ENCODE data around the gene CBLC.
A peak's percentile ranks its signal among the peaks of the same experiment; 100 is the strongest.

DNA sequence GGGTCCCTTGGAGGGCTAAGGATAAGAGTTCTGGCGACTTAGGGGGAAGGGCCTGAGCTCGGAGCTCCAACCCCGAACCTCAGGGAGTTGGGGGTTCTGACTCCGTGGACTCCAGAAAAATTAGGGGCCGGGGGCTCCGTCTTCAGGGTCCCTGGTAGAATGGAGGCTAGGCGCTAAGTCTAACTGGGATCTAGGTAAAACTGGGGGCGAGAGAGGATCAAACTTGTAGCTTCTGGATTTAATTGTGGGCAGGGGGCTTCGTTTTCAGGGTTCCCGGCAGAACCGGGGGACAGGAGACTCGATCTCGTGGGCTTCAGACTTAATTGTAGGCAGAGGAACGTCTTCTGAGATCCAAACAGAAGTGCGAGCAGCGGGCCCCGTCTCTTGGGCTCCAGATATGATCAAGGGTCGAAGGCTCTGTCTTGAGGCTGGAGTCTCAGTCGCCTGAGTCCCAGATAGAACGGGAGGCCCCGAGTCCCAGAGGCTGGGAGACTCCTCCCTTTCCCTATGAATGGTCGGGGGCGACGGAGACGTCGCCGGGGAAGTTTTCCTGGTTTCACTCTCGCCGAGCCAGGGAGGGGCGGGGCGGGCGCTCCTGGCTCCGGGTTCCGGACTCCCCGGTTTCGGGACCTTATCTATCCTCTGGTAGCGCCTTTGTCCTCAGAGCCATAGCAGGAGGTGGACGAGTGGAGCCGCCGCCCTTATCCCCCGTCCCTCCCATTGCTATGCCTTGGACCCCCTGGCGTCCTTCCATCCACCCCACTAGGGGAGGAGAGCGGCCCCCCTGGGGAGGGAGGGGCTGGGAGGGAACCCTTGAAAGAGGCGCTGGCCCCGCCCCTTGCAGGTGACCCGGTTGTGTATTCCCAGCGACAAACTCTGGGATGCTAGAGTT, 69.7 kb downstream of the CBLC start:
- TF ChIP-seq SETDB1 (IDR thresholded peaks at IDR 0.05; ENCODE audit: insufficient read length, low read length): no peak
- TF ChIP-seq, protein P1, sequence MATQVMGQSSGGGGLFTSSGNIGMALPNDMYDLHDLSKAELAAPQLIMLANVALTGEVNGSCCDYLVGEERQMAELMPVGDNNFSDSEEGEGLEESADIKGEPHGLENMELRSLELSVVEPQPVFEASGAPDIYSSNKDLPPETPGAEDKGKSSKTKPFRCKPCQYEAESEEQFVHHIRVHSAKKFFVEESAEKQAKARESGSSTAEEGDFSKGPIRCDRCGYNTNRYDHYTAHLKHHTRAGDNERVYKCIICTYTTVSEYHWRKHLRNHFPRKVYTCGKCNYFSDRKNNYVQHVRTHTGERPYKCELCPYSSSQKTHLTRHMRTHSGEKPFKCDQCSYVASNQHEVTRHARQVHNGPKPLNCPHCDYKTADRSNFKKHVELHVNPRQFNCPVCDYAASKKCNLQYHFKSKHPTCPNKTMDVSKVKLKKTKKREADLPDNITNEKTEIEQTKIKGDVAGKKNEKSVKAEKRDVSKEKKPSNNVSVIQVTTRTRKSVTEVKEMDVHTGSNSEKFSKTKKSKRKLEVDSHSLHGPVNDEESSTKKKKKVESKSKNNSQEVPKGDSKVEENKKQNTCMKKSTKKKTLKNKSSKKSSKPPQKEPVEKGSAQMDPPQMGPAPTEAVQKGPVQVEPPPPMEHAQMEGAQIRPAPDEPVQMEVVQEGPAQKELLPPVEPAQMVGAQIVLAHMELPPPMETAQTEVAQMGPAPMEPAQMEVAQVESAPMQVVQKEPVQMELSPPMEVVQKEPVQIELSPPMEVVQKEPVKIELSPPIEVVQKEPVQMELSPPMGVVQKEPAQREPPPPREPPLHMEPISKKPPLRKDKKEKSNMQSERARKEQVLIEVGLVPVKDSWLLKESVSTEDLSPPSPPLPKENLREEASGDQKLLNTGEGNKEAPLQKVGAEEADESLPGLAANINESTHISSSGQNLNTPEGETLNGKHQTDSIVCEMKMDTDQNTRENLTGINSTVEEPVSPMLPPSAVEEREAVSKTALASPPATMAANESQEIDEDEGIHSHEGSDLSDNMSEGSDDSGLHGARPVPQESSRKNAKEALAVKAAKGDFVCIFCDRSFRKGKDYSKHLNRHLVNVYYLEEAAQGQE (tag by site-specific recombination; IDR thresholded peaks at IDR 0.05): no peak
- TF ChIP-seq, protein P2, sequence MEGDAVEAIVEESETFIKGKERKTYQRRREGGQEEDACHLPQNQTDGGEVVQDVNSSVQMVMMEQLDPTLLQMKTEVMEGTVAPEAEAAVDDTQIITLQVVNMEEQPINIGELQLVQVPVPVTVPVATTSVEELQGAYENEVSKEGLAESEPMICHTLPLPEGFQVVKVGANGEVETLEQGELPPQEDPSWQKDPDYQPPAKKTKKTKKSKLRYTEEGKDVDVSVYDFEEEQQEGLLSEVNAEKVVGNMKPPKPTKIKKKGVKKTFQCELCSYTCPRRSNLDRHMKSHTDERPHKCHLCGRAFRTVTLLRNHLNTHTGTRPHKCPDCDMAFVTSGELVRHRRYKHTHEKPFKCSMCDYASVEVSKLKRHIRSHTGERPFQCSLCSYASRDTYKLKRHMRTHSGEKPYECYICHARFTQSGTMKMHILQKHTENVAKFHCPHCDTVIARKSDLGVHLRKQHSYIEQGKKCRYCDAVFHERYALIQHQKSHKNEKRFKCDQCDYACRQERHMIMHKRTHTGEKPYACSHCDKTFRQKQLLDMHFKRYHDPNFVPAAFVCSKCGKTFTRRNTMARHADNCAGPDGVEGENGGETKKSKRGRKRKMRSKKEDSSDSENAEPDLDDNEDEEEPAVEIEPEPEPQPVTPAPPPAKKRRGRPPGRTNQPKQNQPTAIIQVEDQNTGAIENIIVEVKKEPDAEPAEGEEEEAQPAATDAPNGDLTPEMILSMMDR (tag by site-specific recombination; IDR thresholded peaks at IDR 0.05): no peak
- TF ChIP-seq ZFP3 (tag by site-specific recombination; IDR thresholded peaks at IDR 0.05; ENCODE audit: low read depth): no peak
- TF ChIP-seq, protein P3, sequence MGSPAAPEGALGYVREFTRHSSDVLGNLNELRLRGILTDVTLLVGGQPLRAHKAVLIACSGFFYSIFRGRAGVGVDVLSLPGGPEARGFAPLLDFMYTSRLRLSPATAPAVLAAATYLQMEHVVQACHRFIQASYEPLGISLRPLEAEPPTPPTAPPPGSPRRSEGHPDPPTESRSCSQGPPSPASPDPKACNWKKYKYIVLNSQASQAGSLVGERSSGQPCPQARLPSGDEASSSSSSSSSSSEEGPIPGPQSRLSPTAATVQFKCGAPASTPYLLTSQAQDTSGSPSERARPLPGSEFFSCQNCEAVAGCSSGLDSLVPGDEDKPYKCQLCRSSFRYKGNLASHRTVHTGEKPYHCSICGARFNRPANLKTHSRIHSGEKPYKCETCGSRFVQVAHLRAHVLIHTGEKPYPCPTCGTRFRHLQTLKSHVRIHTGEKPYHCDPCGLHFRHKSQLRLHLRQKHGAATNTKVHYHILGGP (tag by site-specific recombination; IDR thresholded peaks at IDR 0.05): no peak
- TF ChIP-seq KLF8 (tag by site-specific recombination; IDR thresholded peaks at IDR 0.05): peak; percentile 72
- no peak for TF ChIP-seq TCF7L2 (IDR thresholded peaks at IDR 0.05; ENCODE audit: borderline replicate concordance, low read depth, low read length)
- TF ChIP-seq SP2 (tag by site-specific recombination; IDR thresholded peaks at IDR 0.05): peak; percentile 75
- TF ChIP-seq, protein P4, sequence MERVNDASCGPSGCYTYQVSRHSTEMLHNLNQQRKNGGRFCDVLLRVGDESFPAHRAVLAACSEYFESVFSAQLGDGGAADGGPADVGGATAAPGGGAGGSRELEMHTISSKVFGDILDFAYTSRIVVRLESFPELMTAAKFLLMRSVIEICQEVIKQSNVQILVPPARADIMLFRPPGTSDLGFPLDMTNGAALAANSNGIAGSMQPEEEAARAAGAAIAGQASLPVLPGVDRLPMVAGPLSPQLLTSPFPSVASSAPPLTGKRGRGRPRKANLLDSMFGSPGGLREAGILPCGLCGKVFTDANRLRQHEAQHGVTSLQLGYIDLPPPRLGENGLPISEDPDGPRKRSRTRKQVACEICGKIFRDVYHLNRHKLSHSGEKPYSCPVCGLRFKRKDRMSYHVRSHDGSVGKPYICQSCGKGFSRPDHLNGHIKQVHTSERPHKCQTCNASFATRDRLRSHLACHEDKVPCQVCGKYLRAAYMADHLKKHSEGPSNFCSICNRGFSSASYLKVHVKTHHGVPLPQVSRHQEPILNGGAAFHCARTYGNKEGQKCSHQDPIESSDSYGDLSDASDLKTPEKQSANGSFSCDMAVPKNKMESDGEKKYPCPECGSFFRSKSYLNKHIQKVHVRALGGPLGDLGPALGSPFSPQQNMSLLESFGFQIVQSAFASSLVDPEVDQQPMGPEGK (tag by site-specific recombination; IDR thresholded peaks at IDR 0.05): peak; percentile 93
- TF ChIP-seq ZNF24 (tag by site-specific recombination; IDR thresholded peaks at IDR 0.05): 0 out of 2 replicates have a peak, but pooled peaks have one; percentile 12
- no peak for TF ChIP-seq ZNF529 (tag by site-specific recombination; IDR thresholded peaks at IDR 0.05; ENCODE audit: insufficient replicate concordance)
- no peak for TF ChIP-seq ZNF146 (tag by site-specific recombination; IDR thresholded peaks at IDR 0.05)
- TF ChIP-seq, protein P5, sequence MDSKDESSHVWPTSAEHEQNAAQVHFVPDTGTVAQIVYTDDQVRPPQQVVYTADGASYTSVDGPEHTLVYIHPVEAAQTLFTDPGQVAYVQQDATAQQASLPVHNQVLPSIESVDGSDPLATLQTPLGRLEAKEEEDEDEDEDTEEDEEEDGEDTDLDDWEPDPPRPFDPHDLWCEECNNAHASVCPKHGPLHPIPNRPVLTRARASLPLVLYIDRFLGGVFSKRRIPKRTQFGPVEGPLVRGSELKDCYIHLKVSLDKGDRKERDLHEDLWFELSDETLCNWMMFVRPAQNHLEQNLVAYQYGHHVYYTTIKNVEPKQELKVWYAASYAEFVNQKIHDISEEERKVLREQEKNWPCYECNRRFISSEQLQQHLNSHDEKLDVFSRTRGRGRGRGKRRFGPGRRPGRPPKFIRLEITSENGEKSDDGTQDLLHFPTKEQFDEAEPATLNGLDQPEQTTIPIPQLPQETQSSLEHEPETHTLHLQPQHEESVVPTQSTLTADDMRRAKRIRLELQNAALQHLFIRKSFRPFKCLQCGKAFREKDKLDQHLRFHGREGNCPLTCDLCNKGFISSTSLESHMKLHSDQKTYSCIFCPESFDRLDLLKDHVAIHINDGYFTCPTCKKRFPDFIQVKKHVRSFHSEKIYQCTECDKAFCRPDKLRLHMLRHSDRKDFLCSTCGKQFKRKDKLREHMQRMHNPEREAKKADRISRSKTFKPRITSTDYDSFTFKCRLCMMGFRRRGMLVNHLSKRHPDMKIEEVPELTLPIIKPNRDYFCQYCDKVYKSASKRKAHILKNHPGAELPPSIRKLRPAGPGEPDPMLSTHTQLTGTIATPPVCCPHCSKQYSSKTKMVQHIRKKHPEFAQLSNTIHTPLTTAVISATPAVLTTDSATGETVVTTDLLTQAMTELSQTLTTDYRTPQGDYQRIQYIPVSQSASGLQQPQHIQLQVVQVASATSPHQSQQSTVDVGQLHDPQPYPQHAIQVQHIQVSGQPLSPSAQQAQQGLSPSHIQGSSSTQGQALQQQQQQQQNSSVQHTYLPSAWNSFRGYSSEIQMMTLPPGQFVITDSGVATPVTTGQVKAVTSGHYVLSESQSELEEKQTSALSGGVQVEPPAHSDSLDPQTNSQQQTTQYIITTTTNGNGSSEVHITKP (tag by site-specific recombination; IDR thresholded peaks at IDR 0.05): peak; percentile 56
